Right lobe of liver (tissue), 6 donors: ENCODE results near the gene TMEM130. TPM values are rescaled to one million over a fixed set of nuclear protein-coding genes. Genes with fewer than 3 reads are reported as not detected.

Experiments
- ATAC-seq, 4 donors: fragments of 200-7000 bp; cut with Tn5 transposase; one replicate each; pipeline ENCODE4 v1.9.1; 2020; ENCODE audit warnings: mild to moderate bottlenecking in 4 of 4, moderate library complexity in 4 of 4
- DNase-seq, 3 donors: peaks; one replicate each; pipeline ENCODE4 v3.0.0-alpha.2; 2020
- H3K27ac ChIP-seq, 3 donors: fragments of 200-600 bp; one replicate each; pipeline ENCODE4 v1.8.0; 2022
- H3K27me3 ChIP-seq, 2 donors: fragments of 200-600 bp; one replicate each; pipeline ENCODE4 v1.8.0; 2022
- H3K36me3 ChIP-seq, 4 donors: fragments of 200-600 bp; sonication (generic) in 1 of 4; one replicate each; pipeline versions ENCODE4 v1.5.1 to v1.8.0; 2017 to 2022; ENCODE audit warnings: control low read depth in 1 of 4
- H3K4me1 ChIP-seq, 4 donors: fragments of 200-600 bp; sonication (generic) in 1 of 4; one replicate each; pipeline versions ENCODE4 v1.5.1 to v1.8.0; 2017 to 2022; ENCODE audit warnings: control low read depth in 1 of 4
- H3K4me3 ChIP-seq, 3 donors: fragments of 200-600 bp; one replicate each; pipeline ENCODE4 v1.8.0; 2022
- H3K9me3 ChIP-seq, 4 donors: fragments of 200-600 bp; sonication (generic) in 1 of 4; one replicate each; pipeline versions ENCODE4 v1.5.1 to v1.8.0; 2017 to 2022; ENCODE audit warnings: control low read depth in 1 of 4
- POLR2A ChIP-seq: fragments of 450-650 bp; IDR thresholded peaks from one replicate; pipeline ENCODE4 v1.6.1; 2017; ENCODE audit warnings: antibody characterized with exemption, mild to moderate bottlenecking
- WGBS: methylation state at CpG from one replicate; pipeline ENCODE4 v1.1.6; 2018; ENCODE audit warnings: low coverage, low lambda C conversion rate; ENCODE audit not compliant: insufficient coverage; ENCODE audit errors: missing lambda C conversion rate; 5-methylcytosine and 5-hydroxymethylcytosine counted together
- intact Hi-C, 2 donors: fragments of 100-400 bp; cut with DNase I; formaldehyde crosslinking; loops; one replicate each; pipeline versions ENCODE4 v1.11.2 to v1.14.1; 2022
- total RNA-seq, 6 experiments: library from RNA; depleted of rRNA in 2 of 6; stranded (reverse); fragments of >200 nt in 2 of 6; fragmentation: NEBNext Ultra II Directional in 3 of 6; extraction: Animal tissue kit (Norgen Biotek cat#: 25700) in 3 of 6; gene quantifications; one replicate each; pipeline versions ENCODE4 v1.1.0 to v1.2.4, GENCODE V29; 2016 to 2023
- TF ChIP-seq, protein P1 (sequence below), 4 donors: fragments of 200-600 bp in 3 of 4; fragments of 450-650 bp in 1 of 4; IDR thresholded peaks; one replicate each; pipeline versions ENCODE4 v1.5.1 to v1.8.0; 2016 to 2022; ENCODE audit warnings: antibody characterized with exemption in 4 of 4, mild to moderate bottlenecking in 2 of 4
- donor health status: DM: no; HTN: yes; CAD: no.
- donor health status: DM: no; HTN: no; CAD: no.
- donor health status: DM: no; HTN: no; CAD: no.
- donor health status: DM: no; HTN: yes; CAD: no.
- donor health status: DM: no; HTN: yes; CAD: no.

TMEM130 gene
- total RNA-seq, 6 experiments from 2014 or later: not detected

DNA sequence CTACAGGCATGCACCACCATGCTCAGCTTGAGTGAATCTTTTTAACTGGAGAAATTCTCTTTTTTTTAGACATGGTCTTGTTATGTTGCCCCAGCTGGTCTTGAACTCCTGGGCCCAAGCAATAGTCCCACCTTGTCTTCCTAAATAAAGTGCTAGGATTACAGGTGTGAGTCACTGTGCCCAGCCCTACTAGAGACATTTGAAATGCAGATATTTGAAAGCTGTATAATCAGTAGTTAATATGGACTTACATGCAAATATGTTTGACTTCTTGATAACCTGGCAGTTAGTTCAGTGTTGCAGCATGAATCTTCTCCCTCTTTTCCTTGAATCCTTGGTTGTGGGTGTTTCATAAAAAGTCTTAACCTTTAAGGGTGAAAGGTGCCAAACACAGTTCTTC lies 17.2 kb upstream of the TMEM130 start:
- no peak for DNase-seq
- Histone ChIP-seq H3K27me3 (no peaks in the 10 kb centered on the region), H3K9me3 (no peaks in the 10 kb centered on the region), H3K4me3 (no peak overlapping the region), H3K36me3 (peaks cover 0 to 63% (median 20%) of the 10 kb centered on the region in 4 donors), H3K4me1 (no peaks in the 10 kb centered on the region), H3K27ac (no peak overlapping the region)
- intact Hi-C loops: no loop called here
- ATAC-seq: no peak
- TF ChIP-seq, protein P1, sequence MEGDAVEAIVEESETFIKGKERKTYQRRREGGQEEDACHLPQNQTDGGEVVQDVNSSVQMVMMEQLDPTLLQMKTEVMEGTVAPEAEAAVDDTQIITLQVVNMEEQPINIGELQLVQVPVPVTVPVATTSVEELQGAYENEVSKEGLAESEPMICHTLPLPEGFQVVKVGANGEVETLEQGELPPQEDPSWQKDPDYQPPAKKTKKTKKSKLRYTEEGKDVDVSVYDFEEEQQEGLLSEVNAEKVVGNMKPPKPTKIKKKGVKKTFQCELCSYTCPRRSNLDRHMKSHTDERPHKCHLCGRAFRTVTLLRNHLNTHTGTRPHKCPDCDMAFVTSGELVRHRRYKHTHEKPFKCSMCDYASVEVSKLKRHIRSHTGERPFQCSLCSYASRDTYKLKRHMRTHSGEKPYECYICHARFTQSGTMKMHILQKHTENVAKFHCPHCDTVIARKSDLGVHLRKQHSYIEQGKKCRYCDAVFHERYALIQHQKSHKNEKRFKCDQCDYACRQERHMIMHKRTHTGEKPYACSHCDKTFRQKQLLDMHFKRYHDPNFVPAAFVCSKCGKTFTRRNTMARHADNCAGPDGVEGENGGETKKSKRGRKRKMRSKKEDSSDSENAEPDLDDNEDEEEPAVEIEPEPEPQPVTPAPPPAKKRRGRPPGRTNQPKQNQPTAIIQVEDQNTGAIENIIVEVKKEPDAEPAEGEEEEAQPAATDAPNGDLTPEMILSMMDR (IDR thresholded peaks at IDR 0.05): no peak
- TF ChIP-seq POLR2A: no peak

DNA sequence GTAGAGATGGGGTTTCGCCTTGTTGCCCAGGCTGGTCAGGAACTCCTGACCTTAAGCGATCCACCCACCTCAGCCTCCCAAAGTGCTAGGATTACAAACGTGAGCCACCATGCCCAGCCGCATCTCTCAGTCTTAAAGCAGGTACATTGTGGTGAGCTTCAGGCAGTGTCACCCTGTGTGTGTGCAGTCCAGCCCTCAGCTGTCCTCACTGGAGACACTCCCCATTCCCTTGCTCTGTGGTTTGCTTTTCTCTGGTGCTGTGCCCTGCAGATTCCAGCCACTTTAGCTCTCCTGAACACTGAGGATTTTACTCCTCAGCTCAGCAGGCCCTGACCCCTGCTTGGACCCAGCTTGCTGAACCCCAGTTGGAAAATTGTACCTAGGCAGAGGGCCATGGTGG lies 14.6 kb upstream of the TMEM130 start:
- Histone ChIP-seq H3K27ac (no peak overlapping the region), H3K27me3 (no peaks in the 10 kb centered on the region), H3K4me3 (no peak overlapping the region), H3K9me3 (no peaks in the 10 kb centered on the region), H3K36me3 (peaks cover 0 to 50% (median 14%) of the 10 kb centered on the region in 4 donors), H3K4me1 (peaks cover 0 to 8% (median 3%) of the 10 kb centered on the region in 4 donors)
- no peak for DNase-seq
- intact Hi-C loops: no loop called here
- TF ChIP-seq, protein P1 (IDR thresholded peaks at IDR 0.05): no peak
- TF ChIP-seq POLR2A: no peak
- ATAC-seq: no peak
- WGBS: 50% methylated on average over 2 of the region's 4 CpGs

DNA sequence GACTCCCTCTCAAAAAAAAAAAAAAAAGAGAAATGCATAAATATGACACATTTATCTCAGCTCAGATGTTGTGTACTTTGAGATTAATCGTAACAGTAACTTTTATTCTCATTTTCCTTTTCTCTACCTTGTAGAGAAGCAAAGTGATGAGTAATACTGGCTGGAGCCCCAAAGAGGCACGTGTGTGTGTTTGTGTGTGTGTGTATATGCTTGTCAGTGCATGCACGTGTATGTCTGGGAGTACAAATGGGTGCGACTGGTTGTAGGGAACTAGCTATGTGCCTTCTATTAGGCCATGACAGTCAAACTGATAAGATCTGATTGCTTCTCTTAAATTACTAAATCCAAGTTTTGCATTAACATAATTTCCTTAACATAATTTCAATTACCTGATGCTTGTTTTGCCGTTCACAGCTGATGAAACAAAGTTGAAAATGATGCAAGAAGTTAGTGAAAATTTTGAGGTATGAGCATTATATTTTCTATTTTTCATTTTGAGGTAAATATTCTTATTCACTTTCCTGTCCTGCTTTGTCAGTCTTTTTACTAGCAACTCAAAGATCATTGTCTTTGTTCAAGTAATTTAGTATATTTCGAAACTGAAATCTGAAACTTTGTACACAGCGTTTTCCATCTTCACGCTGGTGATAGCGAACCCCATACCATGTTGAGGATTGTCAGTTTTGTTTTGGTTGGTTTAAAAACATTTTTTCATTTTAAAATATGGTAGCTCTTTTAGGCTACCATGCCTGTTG lies 11.9 kb upstream of the TMEM130 start:
- H3K9me3 ChIP-seq: no peaks in the 10 kb centered on the region
- intact Hi-C loops: no loop called here
- ATAC-seq (no peak), DNase-seq (no peak)
- no peak for TF ChIP-seq POLR2A
- TF ChIP-seq, protein P1 (IDR thresholded peaks at IDR 0.05): no peak
- H3K36me3 ChIP-seq: peaks cover 0 to 40% (median 12%) of the 10 kb centered on the region in 4 donors
- no peaks in the 10 kb centered on the region for H3K27me3 ChIP-seq
- H3K27ac ChIP-seq: no peak overlapping the region
- no peak overlapping the region for H3K4me3 ChIP-seq
- peaks cover 0 to 8% (median 3%) of the 10 kb centered on the region in 4 donors for H3K4me1 ChIP-seq
- WGBS: 94% methylated on average over 9 of the region's 9 CpGs

DNA sequence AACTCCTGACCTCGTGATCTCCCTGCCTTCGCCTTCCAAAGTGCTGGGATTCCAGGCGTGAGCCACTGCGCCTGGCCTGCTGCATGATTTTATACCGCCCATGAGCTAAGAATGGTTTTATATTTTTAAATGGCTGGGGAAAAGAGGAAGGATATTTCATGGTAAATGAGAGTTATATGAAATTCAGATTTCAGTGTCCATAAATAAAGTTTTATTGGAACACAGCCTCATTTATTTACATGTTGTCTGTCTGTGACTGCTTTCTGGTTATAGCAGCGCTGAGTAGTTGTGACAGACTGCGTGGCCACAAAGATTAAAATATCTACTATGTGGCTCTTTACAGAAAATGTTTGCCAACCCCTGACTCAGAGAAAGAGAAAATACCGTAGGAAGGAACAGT lies 10.7 kb upstream of the TMEM130 start:
- WGBS: 80% methylated on average over 8 of the region's 8 CpGs
- DNase-seq: no peak
- no peak for ATAC-seq
- H3K4me3 ChIP-seq: no peak overlapping the region
- intact Hi-C loops: no loop called here
- peaks cover 0 to 39% (median 11%) of the 10 kb centered on the region in 4 donors for H3K36me3 ChIP-seq
- TF ChIP-seq POLR2A: no peak
- no peak overlapping the region for H3K27ac ChIP-seq
- H3K9me3 ChIP-seq: no peaks in the 10 kb centered on the region
- H3K27me3 ChIP-seq: no peaks in the 10 kb centered on the region
- peaks cover 0 to 8% (median 3%) of the 10 kb centered on the region in 4 donors for H3K4me1 ChIP-seq

DNA sequence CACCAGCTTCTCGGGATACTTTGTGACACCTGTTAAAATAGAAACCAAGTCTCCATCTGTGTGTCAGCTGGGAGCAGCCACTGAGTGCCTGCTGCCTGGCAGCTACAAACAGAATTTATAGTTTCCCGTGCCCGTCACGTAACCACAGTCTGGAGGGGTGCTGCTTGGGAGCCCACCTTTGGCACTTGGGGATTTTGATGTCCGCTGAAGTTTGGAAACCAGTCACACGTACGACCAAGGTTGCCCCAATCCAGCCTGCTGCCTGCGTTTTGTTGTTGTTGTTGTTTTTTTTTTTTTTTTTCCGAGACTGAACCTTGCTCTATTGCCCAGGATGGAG lies 10.1 kb upstream of the TMEM130 start:
- H3K27ac ChIP-seq: peak overlapping the region in 2 of 3 donors; percentile 21 to 95
- no peaks in the 10 kb centered on the region for H3K9me3 ChIP-seq
- H3K4me3 ChIP-seq: peak overlapping the region; percentile 97 to 100 (median 99)
- intact Hi-C loops: no loop called here
- DNase-seq (no peak), ATAC-seq (no peak)
- H3K4me1 ChIP-seq: peaks cover 0 to 8% (median 3%) of the 10 kb centered on the region in 4 donors
- no peaks in the 10 kb centered on the region for H3K27me3 ChIP-seq
- TF ChIP-seq POLR2A: no peak
- TF ChIP-seq, protein P1 (IDR thresholded peaks at IDR 0.05): no peak
- WGBS: 23% methylated on average over 7 of the region's 9 CpGs
- peaks cover 0 to 39% (median 8%) of the 10 kb centered on the region in 4 donors for H3K36me3 ChIP-seq
